ENCODE results near the gene SMTNL1.

- no peak for TF ChIP-seq EZH2 (optimal IDR thresholded peaks at IDR 0.05; ENCODE audit: low read depth, low read length)
- no peak for TF ChIP-seq CTCF (IDR thresholded peaks at IDR 0.05; ENCODE audit: low read length)
Measured at GRCh38 chr11:57529012-57529411, 8.4 kb upstream of the SMTNL1 start.

All from MM.1S (cell line).